ENCODE data around the gene ZNF593.

The ZNF593 gene

DNA sequence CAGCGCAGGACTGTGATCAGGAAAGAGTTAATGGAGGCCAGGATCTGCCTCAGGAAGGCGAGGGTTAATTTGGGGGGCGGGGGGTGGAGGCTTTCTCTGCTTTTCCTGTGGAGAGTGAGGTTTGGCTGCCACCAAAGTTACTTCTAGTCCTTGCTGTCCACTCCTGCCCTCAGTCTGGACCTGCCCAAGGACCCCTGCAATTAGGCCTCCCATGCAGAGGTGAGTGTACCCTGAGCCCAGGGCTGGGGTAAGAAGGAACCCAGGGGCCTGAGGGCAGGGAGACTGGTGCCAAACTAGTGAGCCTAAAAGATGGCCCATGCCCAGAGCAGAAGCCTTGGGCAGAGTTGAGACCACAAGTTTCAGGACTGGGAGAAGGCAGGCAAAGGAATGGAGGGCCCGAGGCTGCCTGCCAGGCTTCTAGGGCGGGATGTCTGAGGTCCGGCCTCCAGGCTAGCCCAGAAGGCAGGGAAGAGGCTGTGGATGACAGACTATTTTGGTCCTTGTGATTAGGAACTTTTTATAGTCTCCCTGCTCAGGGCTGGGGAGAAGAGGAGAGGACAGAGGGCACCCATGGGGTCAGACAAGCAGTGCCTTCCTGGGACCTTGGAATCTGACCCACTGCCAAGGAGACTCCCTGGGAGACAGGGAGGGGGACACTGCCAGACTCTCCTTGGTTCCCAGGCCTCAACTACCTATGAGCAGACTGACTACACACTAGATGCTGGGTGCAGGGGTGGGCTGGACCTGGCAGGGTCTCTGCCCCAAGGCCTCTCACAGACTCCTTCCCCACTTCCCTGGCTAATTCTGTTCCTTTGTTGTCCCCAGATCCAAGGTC, 10.6 kb upstream of the ZNF593 start, which contains the start of gene FAM110D:
FAM110D (plus strand) TSS at position 172 of the 835 bp plus-strand sequence. CDS start 2,213 bp downstream, outside the sequence.
- no peak for FAIRE-seq
- TF ChIP-seq, protein P1, sequence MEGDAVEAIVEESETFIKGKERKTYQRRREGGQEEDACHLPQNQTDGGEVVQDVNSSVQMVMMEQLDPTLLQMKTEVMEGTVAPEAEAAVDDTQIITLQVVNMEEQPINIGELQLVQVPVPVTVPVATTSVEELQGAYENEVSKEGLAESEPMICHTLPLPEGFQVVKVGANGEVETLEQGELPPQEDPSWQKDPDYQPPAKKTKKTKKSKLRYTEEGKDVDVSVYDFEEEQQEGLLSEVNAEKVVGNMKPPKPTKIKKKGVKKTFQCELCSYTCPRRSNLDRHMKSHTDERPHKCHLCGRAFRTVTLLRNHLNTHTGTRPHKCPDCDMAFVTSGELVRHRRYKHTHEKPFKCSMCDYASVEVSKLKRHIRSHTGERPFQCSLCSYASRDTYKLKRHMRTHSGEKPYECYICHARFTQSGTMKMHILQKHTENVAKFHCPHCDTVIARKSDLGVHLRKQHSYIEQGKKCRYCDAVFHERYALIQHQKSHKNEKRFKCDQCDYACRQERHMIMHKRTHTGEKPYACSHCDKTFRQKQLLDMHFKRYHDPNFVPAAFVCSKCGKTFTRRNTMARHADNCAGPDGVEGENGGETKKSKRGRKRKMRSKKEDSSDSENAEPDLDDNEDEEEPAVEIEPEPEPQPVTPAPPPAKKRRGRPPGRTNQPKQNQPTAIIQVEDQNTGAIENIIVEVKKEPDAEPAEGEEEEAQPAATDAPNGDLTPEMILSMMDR (IDR thresholded peaks at IDR 0.05; ENCODE audit: insufficient read depth, missing control alignments): no peak
- DNase-seq (ENCODE audit: insufficient read length, low spot score): no peak

GRCh38 chr1:26159743-26160039, 10.0 kb upstream of the ZNF593 start:
- DNase-seq (ENCODE audit: insufficient read length, low spot score) (no peak), FAIRE-seq (no peak)
- TF ChIP-seq, protein P1 (IDR thresholded peaks at IDR 0.05; ENCODE audit: insufficient read depth, missing control alignments): no peak

GRCh38 chr1:26160527-26161414, 8.9 kb upstream of the ZNF593 start:
- TF ChIP-seq, protein P1 (IDR thresholded peaks at IDR 0.05; ENCODE audit: insufficient read depth, missing control alignments): no peak
- DNase-seq (ENCODE audit: insufficient read length, low spot score) (no peak), FAIRE-seq (no peak)

DNA sequence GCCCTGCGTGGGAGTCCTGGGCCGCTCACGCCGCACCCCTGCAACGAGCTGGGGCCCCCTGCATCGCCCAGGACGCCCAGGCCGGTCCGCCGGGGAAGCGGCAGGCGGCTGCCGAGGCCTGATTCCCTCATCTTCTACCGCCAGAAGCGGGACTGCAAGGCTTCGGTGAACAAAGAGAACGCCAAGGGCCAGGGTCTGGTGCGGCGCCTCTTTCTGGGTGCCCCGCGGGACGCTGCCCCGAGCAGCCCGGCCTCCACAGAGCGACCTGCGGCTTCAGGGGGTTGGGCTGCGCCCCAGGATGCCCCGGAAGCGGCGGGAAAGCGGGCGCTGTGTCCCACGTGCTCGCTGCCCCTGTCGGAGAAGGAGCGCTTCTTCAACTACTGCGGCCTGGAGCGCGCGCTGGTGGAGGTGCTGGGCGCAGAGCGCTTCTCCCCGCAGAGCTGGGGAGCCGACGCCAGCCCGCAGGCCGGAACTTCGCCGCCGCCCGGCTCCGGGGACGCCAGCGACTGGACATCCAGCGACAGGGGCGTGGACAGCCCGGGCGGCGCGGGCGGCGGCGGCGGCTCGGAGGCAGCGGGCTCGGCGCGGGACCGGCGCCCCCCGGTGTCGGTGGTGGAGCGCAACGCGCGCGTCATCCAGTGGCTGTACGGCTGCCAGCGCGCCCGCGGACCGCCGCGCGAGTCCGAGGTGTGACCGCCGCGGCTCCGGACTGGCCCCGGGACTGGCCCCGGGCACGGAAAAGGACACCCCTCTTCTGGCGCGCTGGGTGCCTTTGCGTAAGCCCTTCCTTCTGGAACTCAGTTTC, 8.1 kb upstream of the ZNF593 start:
- FAIRE-seq (no peak), DNase-seq (ENCODE audit: insufficient read length, low spot score) (no peak)
- TF ChIP-seq, protein P1 (IDR thresholded peaks at IDR 0.05; ENCODE audit: insufficient read depth, missing control alignments): no peak

GRCh38 chr1:26162220-26162709, 7.4 kb upstream of the ZNF593 start:
- no peak for FAIRE-seq
- TF ChIP-seq, protein P1 (IDR thresholded peaks at IDR 0.05; ENCODE audit: insufficient read depth, missing control alignments): no peak

GRCh38 chr1:26163684-26164035, 6.0 kb upstream of the ZNF593 start:
- TF ChIP-seq, protein P1 (IDR thresholded peaks at IDR 0.05; ENCODE audit: insufficient read depth, missing control alignments): no peak
- no peak for FAIRE-seq
- DNase-seq (ENCODE audit: insufficient read length, low spot score): no peak

More at GRCh38 chr1:26162220-26162709, 7.4 kb upstream of the ZNF593 start:
- no peak for DNase-seq (ENCODE audit: insufficient read length, low spot score)

Measured in D721Med (cell line).